Activated T-helper 1 cell treated with anti-CD3 and anti-CD28 coated beads, Interleukin-2, amount 50 U/mL, for 16 hours (primary cell): ENCODE results near the gene GAS7.
"Not testable (repeated sequence)": the region's sequence is repeated elsewhere in the genome, so short reads cannot be mapped to it uniquely, and the experiment has no call there.

Experiments used
- DNase-seq, 2 donors: peaks; one replicate each; pipeline ENCODE4 v3.0.0-alpha.2; 2020; ENCODE audit warnings: low read depth in 1 of 2, low spot score in 1 of 2

The GAS7 gene

GRCh38 chr17:9922012-9922848 lies 276.2 kb downstream of the GAS7 start:
- no peak for DNase-seq

DNA sequence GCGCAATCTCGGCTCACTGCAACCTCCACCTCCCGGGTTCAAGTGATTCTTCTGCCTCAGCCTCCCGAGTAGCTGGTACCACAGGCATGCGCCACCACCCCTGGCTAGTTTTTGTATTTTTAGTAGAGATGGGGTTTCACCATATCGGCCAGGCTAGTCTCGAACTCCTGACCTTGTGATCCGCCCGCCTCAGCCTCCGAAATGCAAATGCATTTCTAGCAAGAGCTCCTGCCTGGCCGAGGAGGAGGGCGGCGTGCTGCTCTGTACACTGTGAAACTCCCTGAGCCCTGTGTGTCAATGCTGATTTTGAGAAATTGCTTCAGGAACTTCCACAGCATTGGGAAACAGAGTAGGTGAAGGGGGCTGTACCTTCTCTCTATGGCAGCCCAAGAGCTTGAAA lies 277.2 kb downstream of the GAS7 start:
- not testable (repeated sequence) for DNase-seq

- no peak for DNase-seq
Measured at GRCh38 chr17:9918804-9919352, 279.5 kb downstream of the GAS7 start.

DNA sequence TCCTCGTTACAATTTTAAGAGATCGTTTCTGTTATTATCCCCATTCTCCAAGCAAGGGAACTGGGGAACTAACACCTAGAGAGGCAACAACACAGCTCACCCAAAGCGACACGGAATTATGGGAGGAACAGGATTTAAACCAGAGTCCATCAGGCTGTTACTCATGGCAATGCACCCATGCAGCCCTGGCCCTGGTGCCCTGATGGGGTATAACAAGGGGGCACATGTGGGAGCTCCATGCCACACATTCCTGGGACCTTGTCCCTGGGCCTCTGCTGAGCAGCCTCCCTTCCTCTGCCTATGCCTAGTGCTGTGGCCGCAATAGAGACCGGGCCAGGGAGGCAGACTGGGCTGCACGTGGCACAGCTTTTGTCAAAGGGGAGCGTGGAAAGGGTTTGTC lies 280.1 kb downstream of the GAS7 start:
- no peak for DNase-seq

GRCh38 chr17:9917801-9918200 lies 280.6 kb downstream of the GAS7 start:
- no peak for DNase-seq

DNA sequence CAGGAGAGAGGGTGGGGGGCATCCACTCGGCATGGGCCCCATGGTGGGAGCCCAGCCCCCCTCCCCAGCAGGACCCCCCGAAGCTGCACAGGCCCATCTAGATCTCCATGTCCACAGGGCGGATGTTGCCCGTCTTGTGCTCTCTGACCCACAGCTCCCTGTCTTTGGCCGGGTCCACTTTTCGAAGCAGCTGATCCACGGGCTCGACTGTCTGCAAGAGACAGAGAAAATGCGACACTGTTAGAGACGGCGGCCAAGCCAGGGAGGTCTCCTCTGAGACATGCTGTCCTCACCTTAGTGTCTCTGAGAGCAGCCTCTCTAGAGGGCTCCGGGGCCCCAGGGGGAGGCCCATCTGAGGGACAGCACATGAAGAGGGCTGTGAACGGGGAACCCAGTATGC lies 281.3 kb downstream of the GAS7 start:
- DNase-seq: no peak

DNA sequence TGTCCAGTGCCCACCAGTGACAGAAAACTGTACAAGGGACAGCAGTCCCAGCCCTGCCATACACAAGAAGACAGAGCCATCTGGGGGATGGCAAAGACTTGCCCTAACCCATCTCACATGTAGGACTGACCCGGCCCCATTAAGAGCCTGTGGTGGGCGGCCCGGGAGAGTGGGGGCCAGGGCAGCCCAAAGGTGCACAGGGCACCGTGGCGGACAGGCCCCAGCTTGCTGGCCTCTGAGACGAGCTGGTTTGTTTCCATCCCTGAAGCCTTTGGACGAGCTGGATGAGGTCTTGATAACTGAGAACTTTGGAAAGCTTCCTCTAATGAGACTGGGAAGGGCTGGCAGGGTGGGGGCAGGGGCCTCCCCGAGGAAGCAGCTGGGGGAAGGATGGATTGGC lies 282.3 kb downstream of the GAS7 start:
- no peak for DNase-seq

- DNase-seq: no peak
Measured at GRCh38 chr17:9913476-9913875, 284.9 kb downstream of the GAS7 start.

DNA sequence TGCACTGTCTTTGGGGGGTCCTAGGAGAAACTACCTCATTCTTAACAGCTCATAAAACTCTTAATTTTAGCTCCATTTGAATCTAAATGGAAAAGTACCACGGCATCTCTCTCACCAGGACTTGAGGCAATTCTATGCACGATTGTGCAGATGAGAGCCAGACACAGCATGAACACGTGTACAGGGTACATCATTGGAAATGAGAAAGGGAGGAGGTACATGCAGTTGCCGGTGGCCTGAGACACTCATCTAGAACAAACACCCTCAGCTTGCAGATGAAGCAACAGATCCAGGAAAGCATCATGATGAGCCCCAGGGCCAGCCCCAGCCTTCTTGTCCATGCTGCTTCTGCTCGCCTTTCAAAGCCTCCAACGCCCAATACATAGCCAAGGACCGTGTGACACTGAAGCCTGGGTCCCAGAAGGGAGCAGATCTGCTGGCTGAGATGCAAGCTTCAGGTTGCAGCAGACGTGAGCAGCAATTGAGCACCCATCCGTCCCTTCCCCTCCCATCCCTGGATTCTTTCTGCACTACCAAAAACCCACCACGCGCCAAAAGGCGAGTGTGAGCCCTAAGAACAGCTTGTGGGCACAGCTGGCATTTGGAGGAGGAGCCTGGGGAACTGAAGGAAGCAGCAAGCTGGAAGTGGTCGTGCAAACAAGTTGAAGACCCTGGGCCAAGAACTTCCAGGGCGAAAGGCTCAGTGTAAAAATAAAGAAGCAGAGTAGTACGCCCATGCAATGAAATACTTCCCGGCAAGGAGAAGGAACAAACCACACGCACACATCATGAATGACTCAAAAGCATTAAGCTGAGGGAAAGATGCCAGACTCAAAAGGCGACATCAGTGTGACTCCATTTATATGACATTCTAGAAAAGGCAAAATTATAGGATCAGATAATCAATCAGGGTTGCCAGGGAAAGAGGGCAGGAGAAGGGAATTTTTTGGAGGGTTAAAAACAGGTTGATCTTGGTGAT lies 286.0 kb downstream of the GAS7 start:
- no peak for DNase-seq

GRCh38 chr17:9911089-9911488 lies 287.3 kb downstream of the GAS7 start:
- DNase-seq: no peak

DNA sequence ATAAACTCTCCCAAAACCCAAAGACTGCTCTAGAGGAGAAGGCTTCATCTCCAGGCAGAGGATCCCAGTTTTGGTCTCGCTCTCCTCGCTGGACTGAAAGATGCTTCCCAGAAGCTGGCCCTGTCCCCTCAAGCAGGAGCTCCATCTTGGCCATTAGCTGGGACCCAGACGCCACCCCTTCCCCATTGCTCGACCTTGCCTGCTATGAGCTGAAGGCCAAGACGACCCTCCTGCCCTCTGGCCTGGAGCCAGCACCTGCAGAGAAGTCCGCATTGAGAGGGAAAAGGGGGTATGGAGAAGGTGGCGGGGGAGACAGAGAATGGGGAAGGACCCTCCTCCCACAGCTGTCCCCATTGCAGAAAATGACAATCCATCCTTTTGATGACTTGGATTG lies 289.8 kb downstream of the GAS7 start:
- DNase-seq: no peak

DNA sequence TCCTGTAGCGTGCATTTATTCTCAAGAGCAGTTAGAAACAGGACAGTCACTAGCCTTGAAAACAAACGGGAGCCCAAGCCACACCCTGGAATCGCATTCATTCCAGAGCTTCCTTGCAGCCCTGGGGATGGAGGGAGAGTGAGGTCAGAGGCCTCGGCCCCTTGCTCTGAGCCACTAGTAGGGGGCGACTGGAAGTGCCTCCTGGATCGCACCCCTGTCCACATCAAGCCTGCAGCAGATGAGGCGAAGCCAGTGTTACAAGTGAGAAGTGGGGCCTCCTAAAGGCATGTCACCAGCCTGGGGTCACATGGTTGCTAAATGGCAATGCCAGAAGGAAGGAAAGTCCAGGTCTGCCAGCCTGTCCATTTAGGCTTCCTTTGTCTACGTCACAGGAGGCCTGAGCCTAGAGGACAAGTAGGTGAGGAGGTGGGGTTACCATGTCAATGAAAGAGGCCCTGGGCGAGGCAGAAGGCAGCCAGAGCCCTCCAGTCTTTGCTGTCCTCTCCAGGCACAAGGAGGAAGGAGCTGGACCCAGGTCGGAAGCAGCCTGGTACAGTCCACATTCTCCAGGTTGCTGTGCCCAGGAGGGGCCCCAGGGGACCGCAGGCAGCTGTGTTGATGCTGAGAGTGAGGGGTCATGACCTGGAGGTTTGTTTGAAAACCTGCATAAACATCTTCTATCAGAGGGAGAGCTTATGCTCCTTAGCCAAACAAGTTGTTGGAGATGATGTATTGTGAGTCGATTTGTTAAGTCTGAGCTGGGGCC lies 290.3 kb downstream of the GAS7 start:
- DNase-seq: no peak

- DNase-seq: no peak
Measured at GRCh38 chr17:9907131-9907530, 291.3 kb downstream of the GAS7 start.

GRCh38 chr17:9906616-9907015 lies 291.8 kb downstream of the GAS7 start:
- DNase-seq: no peak

DNA sequence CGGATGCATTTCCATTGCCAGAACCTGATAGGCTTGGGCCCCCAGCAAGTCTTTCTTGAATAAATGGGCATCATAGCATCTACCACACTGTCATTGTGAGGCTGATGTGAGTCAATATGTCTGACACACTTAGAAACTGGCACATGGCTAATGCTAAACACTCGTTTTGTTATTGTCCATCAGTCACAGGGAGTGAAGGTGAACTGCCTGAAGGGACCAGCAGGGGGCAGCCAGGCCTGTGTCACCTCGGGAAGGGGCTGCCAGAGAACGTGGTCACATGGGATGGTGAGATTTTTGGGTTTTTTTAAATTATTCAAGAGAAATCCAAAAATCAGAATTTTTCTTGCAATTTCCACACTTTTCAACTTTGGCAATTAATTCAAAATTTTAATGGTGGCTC lies 292.5 kb downstream of the GAS7 start:
- DNase-seq: no peak

- DNase-seq: no peak
Measured at GRCh38 chr17:9905078-9905415, 293.4 kb downstream of the GAS7 start, which contains the start of gene RCVRN. RCVRN (minus strand) TSS chr17:9905271; CDS start chr17:9905180, 91 bp downstream.

GRCh38 chr17:9904277-9905077 lies 293.9 kb downstream of the GAS7 start:
- DNase-seq: no peak

DNA sequence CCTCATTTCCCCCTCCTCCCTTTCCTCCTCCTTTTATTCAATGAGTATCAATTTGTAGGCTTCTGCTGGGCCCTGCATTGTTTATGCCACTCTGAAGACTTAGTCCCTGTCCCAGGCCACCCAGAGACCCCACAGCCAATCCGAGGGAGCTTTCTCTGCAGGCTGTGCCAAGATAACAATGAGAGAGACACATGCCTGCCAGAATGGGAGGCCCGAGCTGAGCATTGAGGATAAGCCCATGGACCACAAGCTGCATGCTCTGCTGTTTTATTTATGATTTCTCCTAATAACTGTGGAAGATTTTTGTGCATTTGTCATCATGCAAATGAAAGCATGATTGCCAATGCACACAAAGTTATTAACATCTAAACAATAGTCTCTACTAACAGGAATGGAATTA lies 296.3 kb downstream of the GAS7 start:
- DNase-seq: no peak

GRCh38 chr17:9900784-9901183 lies 297.6 kb downstream of the GAS7 start:
- DNase-seq: no peak

GRCh38 chr17:9900044-9900594 lies 298.3 kb downstream of the GAS7 start:
- no peak for DNase-seq
